ENCODE data around the gene IFT43.
"Not testable (repeated sequence)": the region's sequence is repeated elsewhere in the genome, so short reads cannot be mapped to it uniquely, and the experiment has no call there.

Gene IFT43

DNA sequence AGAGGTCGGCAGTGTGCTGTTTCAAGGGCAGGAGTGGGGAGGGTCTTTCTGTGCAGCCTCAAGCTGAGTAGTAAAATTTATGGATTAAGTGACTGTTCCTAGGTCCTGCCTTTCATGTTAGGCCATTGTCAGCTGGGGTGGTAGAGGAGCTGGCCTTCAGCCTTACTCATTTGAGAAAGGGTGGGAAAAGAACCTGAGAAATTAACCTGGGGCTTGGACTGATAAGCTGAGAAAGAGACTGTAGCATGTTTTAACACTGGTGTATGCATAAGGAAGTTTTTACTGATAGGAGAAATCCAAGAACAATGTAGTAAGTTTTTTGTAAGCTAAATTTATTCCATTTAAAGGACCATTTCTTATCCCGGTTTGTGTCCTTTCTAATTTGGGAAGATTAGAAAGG lies 20.7 kb downstream of the IFT43 start:
- DNase-seq (ENCODE audit: low spot score): no peak
- TF ChIP-seq, protein P1, sequence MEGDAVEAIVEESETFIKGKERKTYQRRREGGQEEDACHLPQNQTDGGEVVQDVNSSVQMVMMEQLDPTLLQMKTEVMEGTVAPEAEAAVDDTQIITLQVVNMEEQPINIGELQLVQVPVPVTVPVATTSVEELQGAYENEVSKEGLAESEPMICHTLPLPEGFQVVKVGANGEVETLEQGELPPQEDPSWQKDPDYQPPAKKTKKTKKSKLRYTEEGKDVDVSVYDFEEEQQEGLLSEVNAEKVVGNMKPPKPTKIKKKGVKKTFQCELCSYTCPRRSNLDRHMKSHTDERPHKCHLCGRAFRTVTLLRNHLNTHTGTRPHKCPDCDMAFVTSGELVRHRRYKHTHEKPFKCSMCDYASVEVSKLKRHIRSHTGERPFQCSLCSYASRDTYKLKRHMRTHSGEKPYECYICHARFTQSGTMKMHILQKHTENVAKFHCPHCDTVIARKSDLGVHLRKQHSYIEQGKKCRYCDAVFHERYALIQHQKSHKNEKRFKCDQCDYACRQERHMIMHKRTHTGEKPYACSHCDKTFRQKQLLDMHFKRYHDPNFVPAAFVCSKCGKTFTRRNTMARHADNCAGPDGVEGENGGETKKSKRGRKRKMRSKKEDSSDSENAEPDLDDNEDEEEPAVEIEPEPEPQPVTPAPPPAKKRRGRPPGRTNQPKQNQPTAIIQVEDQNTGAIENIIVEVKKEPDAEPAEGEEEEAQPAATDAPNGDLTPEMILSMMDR (IDR thresholded peaks at IDR 0.05; ENCODE audit: extremely low read depth, insufficient read depth, missing control alignments): no peak
- in situ Hi-C loops (cut with MboI; ENCODE audit: low pct_unique_long_range_greater_than_20kb, low sequenced_read_pairs, unreplicated experiment): no loop called here

DNA sequence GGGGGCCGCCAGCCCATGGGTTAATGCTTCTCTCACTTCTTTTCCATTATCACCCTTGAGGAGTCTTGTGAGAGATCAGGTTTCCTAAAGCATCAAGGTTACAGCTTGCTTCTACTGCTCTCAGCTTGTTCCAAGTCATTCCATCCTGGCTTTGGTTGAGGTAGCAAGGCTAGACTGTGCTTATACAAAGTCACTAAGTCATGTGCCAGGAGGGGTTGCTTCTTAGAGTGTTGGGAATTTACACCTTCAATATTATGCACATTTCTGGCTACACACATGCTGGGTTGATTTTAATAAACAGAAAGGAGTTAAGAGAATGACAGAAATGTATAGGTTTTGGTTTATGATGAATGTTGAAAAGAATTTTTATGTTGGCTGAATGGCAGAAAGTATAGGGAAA lies 21.8 kb downstream of the IFT43 start:
- no peak for DNase-seq (ENCODE audit: low spot score)
- TF ChIP-seq, protein P1 (IDR thresholded peaks at IDR 0.05; ENCODE audit: extremely low read depth, insufficient read depth, missing control alignments): no peak
- in situ Hi-C loops (cut with MboI; ENCODE audit: low pct_unique_long_range_greater_than_20kb, low sequenced_read_pairs, unreplicated experiment): no loop called here

DNA sequence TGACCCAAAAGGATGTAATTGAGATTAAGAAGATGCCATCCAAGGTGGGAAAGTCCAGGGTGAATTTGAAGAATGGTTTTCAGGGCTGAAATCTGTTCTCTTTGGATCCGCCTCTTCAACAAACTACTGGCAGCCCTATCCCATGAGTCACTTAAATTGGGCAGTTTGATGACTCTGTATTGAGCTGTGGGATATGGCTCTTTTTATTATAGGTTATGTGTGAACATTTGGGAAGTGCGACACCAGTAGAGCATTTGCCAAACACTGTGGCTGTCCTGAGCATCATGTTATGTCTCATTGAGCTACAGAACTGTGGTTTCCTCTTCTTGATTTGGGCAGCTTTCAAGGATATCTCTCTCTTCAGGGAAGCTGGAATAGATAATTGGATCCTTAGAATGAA lies 22.3 kb downstream of the IFT43 start:
- in situ Hi-C loops (cut with MboI; ENCODE audit: low pct_unique_long_range_greater_than_20kb, low sequenced_read_pairs, unreplicated experiment): no loop called here
- TF ChIP-seq, protein P1 (IDR thresholded peaks at IDR 0.05; ENCODE audit: extremely low read depth, insufficient read depth, missing control alignments): no peak
- no peak for DNase-seq (ENCODE audit: low spot score)

DNA sequence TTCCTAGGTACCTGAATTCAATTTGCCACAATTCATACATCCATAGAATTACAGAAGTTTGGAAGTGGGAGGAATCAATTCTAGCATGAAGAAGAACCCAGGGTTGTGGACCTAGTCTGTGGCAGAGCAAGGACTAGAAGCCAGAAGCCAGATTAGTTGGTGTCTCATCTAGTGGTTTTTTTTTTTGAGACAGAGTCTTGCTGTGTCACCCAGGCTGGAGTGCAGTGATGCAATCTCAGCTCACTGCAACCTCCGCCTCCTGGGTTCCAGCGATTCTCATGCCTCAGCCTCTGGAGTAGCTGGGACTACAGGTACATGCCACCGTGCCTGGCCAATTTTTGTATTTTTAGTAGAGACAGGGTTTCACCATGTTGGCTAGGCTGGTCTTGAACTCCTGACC lies 24.1 kb downstream of the IFT43 start:
- in situ Hi-C loops (cut with MboI; ENCODE audit: low pct_unique_long_range_greater_than_20kb, low sequenced_read_pairs, unreplicated experiment); DNase-seq (ENCODE audit: low spot score): not testable (repeated sequence)

DNA sequence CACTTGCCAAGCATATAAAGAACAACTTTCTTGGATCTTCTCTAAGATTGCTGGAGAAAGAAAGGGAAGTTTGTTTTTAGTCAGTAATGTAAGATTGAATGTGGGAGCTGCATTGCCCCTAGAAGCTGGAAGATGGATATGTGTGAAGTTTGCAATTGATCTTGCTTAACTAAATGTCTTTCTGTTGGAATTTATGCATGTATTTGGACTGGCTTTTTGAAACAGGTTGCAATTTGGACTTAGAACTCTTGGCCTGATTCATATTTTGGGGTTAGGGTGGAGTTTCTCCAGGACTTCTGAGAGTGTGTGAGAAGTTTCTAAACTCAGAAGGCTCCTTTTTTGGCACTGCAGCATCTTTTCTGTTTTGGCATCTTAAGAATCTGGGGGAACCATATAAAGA lies 26.4 kb downstream of the IFT43 start:
- DNase-seq (ENCODE audit: low spot score): no peak
- TF ChIP-seq, protein P1 (IDR thresholded peaks at IDR 0.05; ENCODE audit: extremely low read depth, insufficient read depth, missing control alignments): no peak
- in situ Hi-C loops (cut with MboI; ENCODE audit: low pct_unique_long_range_greater_than_20kb, low sequenced_read_pairs, unreplicated experiment): no loop called here

DNA sequence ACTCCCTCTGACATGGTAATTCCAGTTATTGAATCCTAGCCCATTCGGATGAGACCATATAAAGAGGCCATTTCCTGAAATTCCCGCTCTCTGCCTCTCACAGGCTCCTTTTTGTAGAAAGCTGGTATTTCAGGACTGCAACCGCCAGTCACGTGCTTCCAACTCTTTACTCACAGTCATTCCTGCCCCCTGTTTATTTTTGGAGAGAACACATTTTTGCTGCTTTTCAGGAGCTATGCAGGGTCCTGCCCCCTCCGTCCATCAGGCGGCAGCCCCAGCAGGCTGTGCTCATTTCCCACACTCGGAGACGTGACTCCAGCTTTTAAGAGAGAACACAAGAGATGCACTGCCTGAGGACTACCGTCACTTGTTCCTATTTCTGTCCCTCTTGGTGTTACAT lies 26.8 kb downstream of the IFT43 start:
- DNase-seq (ENCODE audit: low spot score): no peak
- in situ Hi-C loops (cut with MboI; ENCODE audit: low pct_unique_long_range_greater_than_20kb, low sequenced_read_pairs, unreplicated experiment): no loop called here
- TF ChIP-seq, protein P1 (IDR thresholded peaks at IDR 0.05; ENCODE audit: extremely low read depth, insufficient read depth, missing control alignments): no peak

DNA sequence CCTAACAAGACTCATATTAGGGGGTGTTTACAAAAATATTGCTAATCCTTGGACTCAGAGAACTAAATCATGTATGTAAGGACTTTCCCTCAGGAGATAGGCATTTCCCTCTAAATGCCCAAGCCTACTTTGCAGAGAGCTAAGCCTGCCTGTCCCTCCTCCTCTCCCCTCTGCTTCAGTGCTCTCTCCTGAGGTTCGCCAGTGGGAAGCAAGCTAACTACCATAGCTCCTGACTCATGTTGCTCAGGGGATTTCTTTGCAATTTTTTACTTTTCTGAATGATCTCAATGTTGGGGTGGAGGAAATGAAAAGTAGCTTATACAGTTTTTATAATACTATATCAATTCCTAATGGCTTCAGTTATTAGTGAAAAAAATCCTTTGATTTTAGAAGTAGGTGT lies 29.6 kb downstream of the IFT43 start:
- in situ Hi-C loops (cut with MboI; ENCODE audit: low pct_unique_long_range_greater_than_20kb, low sequenced_read_pairs, unreplicated experiment): no loop called here
- TF ChIP-seq, protein P1 (IDR thresholded peaks at IDR 0.05; ENCODE audit: extremely low read depth, insufficient read depth, missing control alignments): no peak
- no peak for DNase-seq (ENCODE audit: low spot score)

Data from GM13977 (cell line).